ENCODE data around the gene IL13RA1. TPM values are rescaled to one million over a fixed set of nuclear protein-coding genes. Genes with fewer than 3 reads are reported as not detected.

The IL13RA1 gene
- total and polyA plus RNA-seq, 2 of the 13 experiments (the other 11 are each of a cell fraction or from before 2014, with no cell fraction given): 56.6 to 73.5 TPM

DNA sequence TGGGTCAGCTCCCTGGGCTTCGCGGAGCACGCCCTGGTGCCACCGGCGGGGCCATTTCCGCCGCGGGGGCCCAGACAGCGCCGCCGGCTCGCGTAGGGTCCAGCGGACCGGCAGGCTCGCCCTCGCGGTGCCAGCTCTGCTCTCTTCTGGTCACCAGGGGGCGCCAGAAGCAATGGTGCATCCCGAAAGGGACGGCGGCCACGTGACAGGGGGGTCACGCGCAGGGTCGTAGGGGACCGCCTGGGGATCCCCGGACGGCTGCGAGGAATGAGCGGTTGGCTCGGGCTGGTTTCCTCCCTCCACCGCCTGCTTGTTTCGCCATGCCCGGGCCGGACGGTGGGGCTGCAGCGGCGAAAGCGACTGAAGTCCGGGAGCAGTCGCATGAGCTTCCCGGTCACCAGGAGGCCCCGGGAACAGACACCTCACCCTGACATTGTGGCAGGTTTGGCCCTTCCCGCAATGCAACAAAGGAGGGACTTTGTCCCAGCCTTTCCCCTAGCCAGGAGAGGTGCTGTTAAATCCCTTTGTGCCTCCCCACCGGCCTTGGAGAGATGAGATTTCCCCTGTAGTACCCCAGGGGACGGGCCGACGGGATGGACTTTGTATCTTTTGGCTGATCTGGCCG is 112.0 kb downstream of the IL13RA1 start (continued):
- TF ChIP-seq HDAC2 (CRISPR knock-in tag; IDR thresholded peaks at IDR 0.05) (peak; percentile 47; the same call in 1 of the 2 replicates), CBX1 (IDR thresholded peaks at IDR 0.05; ENCODE audit: low read depth) (peak; percentile 68), CCAR2 (optimal IDR thresholded peaks at IDR 0.05; ENCODE audit: low read depth, low read length) (no peak), ELF3 (CRISPR knock-in tag; IDR thresholded peaks at IDR 0.05) (0 out of 2 replicates have a peak, but pooled peaks have one; percentile 39), ZNF615 (CRISPR knock-in tag; IDR thresholded peaks at IDR 0.05; ENCODE audit: borderline replicate concordance) (no peak), SAP130 (CRISPR knock-in tag; IDR thresholded peaks at IDR 0.05; ENCODE audit: low read depth) (peak; percentile 67), KLF16 (CRISPR knock-in tag; IDR thresholded peaks at IDR 0.05) (0 out of 4 replicates have a peak, but pooled peaks of 1 of the 2 experiments have one; percentile 58), ZNF703 (CRISPR knock-in tag; IDR thresholded peaks at IDR 0.05; ENCODE audit: borderline replicate concordance) (no peak), RXRB (CRISPR knock-in tag; IDR thresholded peaks at IDR 0.05; ENCODE audit: borderline replicate concordance) (peak; percentile 46; the same call in 1 of the 2 replicates), ATF1 (CRISPR knock-in tag; IDR thresholded peaks at IDR 0.05) (no peak), SNAPC2 (CRISPR knock-in tag; IDR thresholded peaks at IDR 0.05) (0 out of 2 replicates have a peak, but pooled peaks have one; percentile 44), ZNF441 (CRISPR knock-in tag; IDR thresholded peaks at IDR 0.05; ENCODE audit: borderline replicate concordance) (peak; percentile 58; the same call in 1 of the 2 replicates), CBFB (CRISPR knock-in tag; IDR thresholded peaks at IDR 0.05) (peak; percentile 55; the same call in 1 of the 2 replicates), LCORL (IDR thresholded peaks at IDR 0.05) (no peak), LCORL (CRISPR knock-in tag; IDR thresholded peaks at IDR 0.05) (peak; percentile 68; the same call in 1 of the 2 replicates), HOXA5 (CRISPR knock-in tag; IDR thresholded peaks at IDR 0.05) (no peak), FOSL2 (CRISPR knock-in tag; IDR thresholded peaks at IDR 0.05) (peak; percentile 32; the same call in 1 of the 2 replicates), RFXAP (CRISPR knock-in tag; IDR thresholded peaks at IDR 0.05; ENCODE audit: borderline replicate concordance) (peak; percentile 58; the same call in 1 of the 2 replicates), ARNT2 (CRISPR knock-in tag; IDR thresholded peaks at IDR 0.05; ENCODE audit: low read depth) (0 out of 2 replicates have a peak, but pooled peaks have one; percentile 58), TBX3 (IDR thresholded peaks at IDR 0.05; ENCODE audit: borderline replicate concordance) (no peak)
- TF ChIP-seq, protein P1, sequence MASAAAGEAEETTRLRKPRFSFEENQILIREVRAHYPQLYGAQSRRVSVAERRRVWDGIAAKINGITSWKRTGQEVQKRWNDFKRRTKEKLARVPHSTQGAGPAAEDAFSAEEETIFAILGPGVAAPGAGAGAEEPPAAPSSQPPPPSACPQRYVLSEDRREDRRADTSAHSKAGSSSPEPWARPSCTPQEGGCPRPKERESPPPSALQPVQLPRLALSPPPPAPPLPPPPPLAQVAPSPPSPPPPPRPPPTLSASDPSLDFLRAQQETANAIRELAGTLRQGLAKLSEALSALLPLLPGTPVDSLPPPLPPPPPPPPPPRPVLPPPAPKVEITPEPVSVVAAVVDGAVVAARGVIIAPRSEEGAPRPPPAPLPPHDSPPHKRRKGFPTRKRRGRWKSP (CRISPR knock-in tag; IDR thresholded peaks at IDR 0.05): 0 out of 2 replicates have a peak, but pooled peaks have one; percentile 49
- TF ChIP-seq, protein P2, sequence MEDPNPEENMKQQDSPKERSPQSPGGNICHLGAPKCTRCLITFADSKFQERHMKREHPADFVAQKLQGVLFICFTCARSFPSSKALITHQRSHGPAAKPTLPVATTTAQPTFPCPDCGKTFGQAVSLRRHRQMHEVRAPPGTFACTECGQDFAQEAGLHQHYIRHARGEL (CRISPR knock-in tag; IDR thresholded peaks at IDR 0.05): peak; percentile 98
- TF ChIP-seq, protein P3, sequence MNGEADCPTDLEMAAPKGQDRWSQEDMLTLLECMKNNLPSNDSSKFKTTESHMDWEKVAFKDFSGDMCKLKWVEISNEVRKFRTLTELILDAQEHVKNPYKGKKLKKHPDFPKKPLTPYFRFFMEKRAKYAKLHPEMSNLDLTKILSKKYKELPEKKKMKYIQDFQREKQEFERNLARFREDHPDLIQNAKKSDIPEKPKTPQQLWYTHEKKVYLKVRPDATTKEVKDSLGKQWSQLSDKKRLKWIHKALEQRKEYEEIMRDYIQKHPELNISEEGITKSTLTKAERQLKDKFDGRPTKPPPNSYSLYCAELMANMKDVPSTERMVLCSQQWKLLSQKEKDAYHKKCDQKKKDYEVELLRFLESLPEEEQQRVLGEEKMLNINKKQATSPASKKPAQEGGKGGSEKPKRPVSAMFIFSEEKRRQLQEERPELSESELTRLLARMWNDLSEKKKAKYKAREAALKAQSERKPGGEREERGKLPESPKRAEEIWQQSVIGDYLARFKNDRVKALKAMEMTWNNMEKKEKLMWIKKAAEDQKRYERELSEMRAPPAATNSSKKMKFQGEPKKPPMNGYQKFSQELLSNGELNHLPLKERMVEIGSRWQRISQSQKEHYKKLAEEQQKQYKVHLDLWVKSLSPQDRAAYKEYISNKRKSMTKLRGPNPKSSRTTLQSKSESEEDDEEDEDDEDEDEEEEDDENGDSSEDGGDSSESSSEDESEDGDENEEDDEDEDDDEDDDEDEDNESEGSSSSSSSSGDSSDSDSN (CRISPR knock-in tag; IDR thresholded peaks at IDR 0.05): peak; percentile 82
- TF ChIP-seq, protein P4, sequence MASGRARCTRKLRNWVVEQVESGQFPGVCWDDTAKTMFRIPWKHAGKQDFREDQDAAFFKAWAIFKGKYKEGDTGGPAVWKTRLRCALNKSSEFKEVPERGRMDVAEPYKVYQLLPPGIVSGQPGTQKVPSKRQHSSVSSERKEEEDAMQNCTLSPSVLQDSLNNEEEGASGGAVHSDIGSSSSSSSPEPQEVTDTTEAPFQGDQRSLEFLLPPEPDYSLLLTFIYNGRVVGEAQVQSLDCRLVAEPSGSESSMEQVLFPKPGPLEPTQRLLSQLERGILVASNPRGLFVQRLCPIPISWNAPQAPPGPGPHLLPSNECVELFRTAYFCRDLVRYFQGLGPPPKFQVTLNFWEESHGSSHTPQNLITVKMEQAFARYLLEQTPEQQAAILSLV (CRISPR knock-in tag; IDR thresholded peaks at IDR 0.05; ENCODE audit: borderline replicate concordance): 0 out of 2 replicates have a peak, but pooled peaks have one; percentile 73
- TF ChIP-seq, protein P5, sequence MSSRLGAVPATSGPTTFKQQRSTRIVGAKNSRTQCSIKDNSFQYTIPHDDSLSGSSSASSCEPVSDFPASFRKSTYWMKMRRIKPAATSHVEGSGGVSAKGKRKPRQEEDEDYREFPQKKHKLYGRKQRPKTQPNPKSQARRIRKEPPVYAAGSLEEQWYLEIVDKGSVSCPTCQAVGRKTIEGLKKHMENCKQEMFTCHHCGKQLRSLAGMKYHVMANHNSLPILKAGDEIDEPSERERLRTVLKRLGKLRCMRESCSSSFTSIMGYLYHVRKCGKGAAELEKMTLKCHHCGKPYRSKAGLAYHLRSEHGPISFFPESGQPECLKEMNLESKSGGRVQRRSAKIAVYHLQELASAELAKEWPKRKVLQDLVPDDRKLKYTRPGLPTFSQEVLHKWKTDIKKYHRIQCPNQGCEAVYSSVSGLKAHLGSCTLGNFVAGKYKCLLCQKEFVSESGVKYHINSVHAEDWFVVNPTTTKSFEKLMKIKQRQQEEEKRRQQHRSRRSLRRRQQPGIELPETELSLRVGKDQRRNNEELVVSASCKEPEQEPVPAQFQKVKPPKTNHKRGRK (CRISPR knock-in tag; IDR thresholded peaks at IDR 0.05): no peak
